ENCODE data around the gene WNT2. TPM values are rescaled to one million over a fixed set of nuclear protein-coding genes. Genes with fewer than 3 reads are reported as not detected.

WNT2 gene
- total RNA-seq, 4 donors from 2014 or later = 0.69 to 3.7 (median 1.9) TPM

DNA sequence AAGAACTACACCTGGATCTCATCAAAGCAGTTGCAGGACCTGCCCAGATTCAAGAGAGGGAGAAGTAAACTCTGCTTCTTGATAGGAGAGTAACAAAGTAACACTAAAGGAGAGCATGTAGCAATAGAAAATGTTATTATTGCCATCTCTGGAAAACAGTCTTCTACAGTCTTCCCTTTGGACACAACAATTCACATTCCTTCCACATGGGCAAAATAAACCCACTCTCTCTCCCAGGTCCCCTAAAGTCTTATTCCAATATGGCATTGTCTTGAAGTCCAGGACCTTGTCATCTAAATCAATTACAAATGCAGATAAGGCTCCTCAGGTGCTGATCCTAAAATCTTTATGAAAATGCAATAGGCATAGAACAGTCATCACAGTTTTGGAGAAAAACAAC, 10.3 kb upstream of the WNT2 start:
- Histone ChIP-seq H3K4me3 (no peak overlapping the region), H3K36me3 (no peaks in the 10 kb centered on the region), H3K4me1 (no peaks in the 10 kb centered on the region), H3K27me3 (no peaks in the 10 kb centered on the region), H3K9me3 (peaks cover 0 to 3% (median 0%) of the 10 kb centered on the region in 4 donors), H3K27ac (replicated peaks in 1 of 4) (no peak overlapping the region)
- TF ChIP-seq POLR2AphosphoS5 (IDR thresholded peaks at IDR 0.05) = no peak
- TF ChIP-seq, protein P1, sequence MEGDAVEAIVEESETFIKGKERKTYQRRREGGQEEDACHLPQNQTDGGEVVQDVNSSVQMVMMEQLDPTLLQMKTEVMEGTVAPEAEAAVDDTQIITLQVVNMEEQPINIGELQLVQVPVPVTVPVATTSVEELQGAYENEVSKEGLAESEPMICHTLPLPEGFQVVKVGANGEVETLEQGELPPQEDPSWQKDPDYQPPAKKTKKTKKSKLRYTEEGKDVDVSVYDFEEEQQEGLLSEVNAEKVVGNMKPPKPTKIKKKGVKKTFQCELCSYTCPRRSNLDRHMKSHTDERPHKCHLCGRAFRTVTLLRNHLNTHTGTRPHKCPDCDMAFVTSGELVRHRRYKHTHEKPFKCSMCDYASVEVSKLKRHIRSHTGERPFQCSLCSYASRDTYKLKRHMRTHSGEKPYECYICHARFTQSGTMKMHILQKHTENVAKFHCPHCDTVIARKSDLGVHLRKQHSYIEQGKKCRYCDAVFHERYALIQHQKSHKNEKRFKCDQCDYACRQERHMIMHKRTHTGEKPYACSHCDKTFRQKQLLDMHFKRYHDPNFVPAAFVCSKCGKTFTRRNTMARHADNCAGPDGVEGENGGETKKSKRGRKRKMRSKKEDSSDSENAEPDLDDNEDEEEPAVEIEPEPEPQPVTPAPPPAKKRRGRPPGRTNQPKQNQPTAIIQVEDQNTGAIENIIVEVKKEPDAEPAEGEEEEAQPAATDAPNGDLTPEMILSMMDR (IDR thresholded peaks at IDR 0.05) = no peak
- TF ChIP-seq EP300 (IDR thresholded peaks at IDR 0.05) = no peak
- no peak for TF ChIP-seq POLR2A (IDR thresholded peaks at IDR 0.05; ENCODE audit: low read depth)
- no peak for DNase-seq (ENCODE audit: extremely low spot score)
- intact Hi-C loops (cut with DNase I) = no loop called here

DNA sequence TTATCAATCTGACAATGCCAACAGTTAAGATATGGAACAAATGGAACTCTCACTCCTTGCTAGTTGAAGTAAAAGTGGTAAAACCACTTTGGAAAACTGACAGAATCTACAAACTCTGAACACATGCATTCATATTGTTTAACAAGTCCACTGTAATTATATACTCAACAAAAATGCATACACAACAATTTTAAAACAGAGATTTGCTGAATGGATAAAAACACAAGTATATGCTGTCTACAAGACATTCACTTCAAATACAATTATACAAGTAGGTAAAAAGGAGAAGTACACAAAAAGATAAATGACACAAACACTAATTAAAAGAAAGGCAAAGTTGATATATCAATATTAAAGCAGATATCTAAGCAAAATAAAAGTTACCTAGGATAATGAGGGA, 9.2 kb upstream of the WNT2 start:
- TF ChIP-seq POLR2AphosphoS5 (IDR thresholded peaks at IDR 0.05) (no peak), POLR2A (IDR thresholded peaks at IDR 0.05; ENCODE audit: low read depth) (no peak), EP300 (IDR thresholded peaks at IDR 0.05) (no peak)
- TF ChIP-seq, protein P1 (IDR thresholded peaks at IDR 0.05) = no peak
- H3K27ac ChIP-seq (replicated peaks in 1 of 4) = no peak overlapping the region
- peaks cover 0 to 3% (median 0%) of the 10 kb centered on the region in 4 donors for H3K9me3 ChIP-seq
- intact Hi-C loops (cut with DNase I) = no loop called here
- H3K4me1 ChIP-seq = no peaks in the 10 kb centered on the region
- no peak for DNase-seq (ENCODE audit: extremely low spot score)
- H3K4me3 ChIP-seq = no peak overlapping the region
- no peaks in the 10 kb centered on the region for H3K27me3 ChIP-seq
- H3K36me3 ChIP-seq = no peaks in the 10 kb centered on the region

DNA sequence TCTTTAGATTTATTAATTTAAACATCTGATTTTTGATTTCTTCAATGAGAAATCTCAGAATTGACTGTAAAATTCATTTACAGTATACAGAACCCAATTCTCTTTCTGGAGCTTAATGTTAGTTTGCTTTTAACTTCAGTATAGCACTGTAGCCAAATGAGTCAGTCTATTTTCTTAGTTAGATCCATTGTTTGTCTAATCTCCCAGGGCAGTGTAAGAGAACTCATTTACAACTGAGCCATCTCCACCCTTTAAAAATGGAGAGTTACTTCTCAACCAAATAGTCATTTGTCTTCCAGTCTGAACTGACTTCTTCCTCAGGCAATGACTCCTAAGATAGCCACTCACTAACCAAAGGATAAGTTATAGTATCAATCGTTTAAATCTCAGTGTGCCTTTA, 3.0 kb upstream of the WNT2 start:
- no peak overlapping the region for H3K4me3 ChIP-seq
- no peak for DNase-seq (ENCODE audit: extremely low spot score)
- no peaks in the 10 kb centered on the region for H3K36me3 ChIP-seq
- WGBS = 79% methylated on average over 1 of the region's 1 CpG
- peaks cover 0 to 39% (median 8%) of the 10 kb centered on the region in 4 donors for H3K27me3 ChIP-seq
- intact Hi-C loops (cut with DNase I) = no loop called here
- TF ChIP-seq EP300 (IDR thresholded peaks at IDR 0.05) = no peak
- no peak for TF ChIP-seq POLR2AphosphoS5 (IDR thresholded peaks at IDR 0.05)
- H3K27ac ChIP-seq (replicated peaks in 1 of 4) = no peak overlapping the region
- H3K9me3 ChIP-seq = peaks cover 0 to 3% (median 0%) of the 10 kb centered on the region in 4 donors
- H3K4me1 ChIP-seq = peaks cover 12 to 24% (median 23%) of the 10 kb centered on the region in 4 donors

DNA sequence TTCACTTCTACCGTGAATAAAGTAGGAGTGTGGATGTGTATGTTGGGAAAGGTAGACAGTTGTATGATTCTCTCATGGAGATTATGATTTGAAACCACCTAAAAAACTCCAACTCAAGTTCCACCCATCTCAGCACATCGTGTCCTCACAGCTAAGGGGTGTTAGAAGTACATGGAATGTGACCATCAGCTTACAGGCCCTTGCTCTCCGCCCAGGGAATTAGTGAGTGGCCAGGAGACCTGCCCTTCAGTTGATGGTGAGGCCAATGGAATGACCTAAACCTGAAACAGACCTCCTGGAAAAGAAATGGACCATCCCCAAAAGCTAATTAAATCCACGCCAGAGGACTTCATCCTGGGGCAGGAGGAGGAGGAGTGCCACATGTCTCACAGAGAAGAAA, 2.1 kb upstream of the WNT2 start:
- Histone ChIP-seq H3K4me1 (peaks cover 12 to 24% (median 23%) of the 10 kb centered on the region in 4 donors), H3K9me3 (peaks cover 0 to 3% (median 0%) of the 10 kb centered on the region in 4 donors), H3K27me3 (peaks cover 0 to 39% (median 8%) of the 10 kb centered on the region in 4 donors), H3K4me3 (peak overlapping the region; percentile 43 to 48 (median 45)), H3K36me3 (no peaks in the 10 kb centered on the region), H3K27ac (replicated peaks in 1 of 4) (no peak overlapping the region)
- DNase-seq (ENCODE audit: extremely low spot score) = no peak
- TF ChIP-seq POLR2A (IDR thresholded peaks at IDR 0.05; ENCODE audit: low read depth) = no peak
- TF ChIP-seq EP300 (IDR thresholded peaks at IDR 0.05) = no peak
- TF ChIP-seq, protein P1 (IDR thresholded peaks at IDR 0.05) = no peak
- TF ChIP-seq POLR2AphosphoS5 (IDR thresholded peaks at IDR 0.05) = no peak
- intact Hi-C loops (cut with DNase I) = no loop called here
- 49% methylated on average over 4 of the region's 4 CpGs for WGBS

DNA sequence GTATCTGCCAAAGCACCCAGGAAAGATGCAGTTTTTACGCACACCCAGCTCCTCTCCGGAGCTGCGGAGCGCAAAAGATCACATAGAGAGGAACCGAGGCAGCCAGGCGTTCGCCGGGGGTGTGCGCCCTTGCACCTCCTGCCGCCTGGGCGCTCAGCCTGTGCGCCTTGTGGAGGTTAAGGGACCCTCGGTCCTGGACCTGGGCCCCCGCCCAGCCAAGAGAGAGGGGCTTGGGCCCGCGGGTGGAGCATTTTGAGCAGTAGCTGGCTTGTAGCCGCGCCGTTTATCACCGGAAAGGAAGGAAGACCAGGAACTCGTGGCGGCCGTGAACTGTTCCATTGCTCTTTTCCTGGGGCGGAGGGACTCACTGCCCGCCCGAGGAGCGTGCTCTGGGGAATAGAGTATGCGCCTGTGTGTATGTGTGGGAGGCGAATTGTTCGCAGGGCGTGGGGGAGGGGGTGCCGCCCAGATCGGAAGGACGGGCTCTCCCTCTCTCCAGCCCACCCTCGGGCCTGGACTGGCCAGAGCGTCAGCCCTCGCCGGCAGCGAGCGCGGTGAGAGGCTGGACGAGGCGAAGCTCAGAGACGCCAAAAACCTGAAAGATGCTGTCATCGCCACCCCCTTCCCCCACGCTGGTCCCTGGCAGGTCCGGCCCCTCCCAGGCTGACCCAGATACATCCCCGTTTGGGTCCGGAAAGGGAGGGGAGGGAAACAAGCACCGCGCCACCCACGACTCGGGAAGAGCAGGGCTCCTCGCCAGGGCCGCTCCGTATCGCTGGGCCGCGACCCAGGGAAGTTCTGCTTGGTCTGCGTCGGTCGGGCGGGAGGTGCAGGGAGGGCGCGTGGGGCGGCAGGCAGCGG, 1.2 kb upstream of the WNT2 start:
- Histone ChIP-seq H3K4me3 (peak overlapping the region; percentile 43 to 48 (median 45)), H3K27ac (replicated peaks in 1 of 4) (no peak overlapping the region), H3K9me3 (no peaks in the 10 kb centered on the region), H3K27me3 (peaks cover 0 to 39% (median 8%) of the 10 kb centered on the region in 4 donors), H3K36me3 (no peaks in the 10 kb centered on the region), H3K4me1 (peaks cover 12 to 24% (median 23%) of the 10 kb centered on the region in 4 donors)
- 0% methylated on average over 32 of the region's 67 CpGs for WGBS
- intact Hi-C loops (cut with DNase I) = no loop called here
- TF ChIP-seq POLR2A (IDR thresholded peaks at IDR 0.05; ENCODE audit: low read depth) (no peak), POLR2AphosphoS5 (IDR thresholded peaks at IDR 0.05) (no peak), EP300 (IDR thresholded peaks at IDR 0.05) (no peak)
- TF ChIP-seq, protein P1 (IDR thresholded peaks at IDR 0.05) = no peak
- no peak for DNase-seq (ENCODE audit: extremely low spot score)
